GM19452 (cell line): ENCODE data around the gene PTPRG.

ENCODE experiments used
- ATAC-seq: cut with Tn5 transposase; IDR thresholded peaks from one replicate; pipeline ENCODE4 v1.9.1; 2021; ENCODE audit not compliant: unreplicated experiment

Gene PTPRG

GRCh38 chr3:61789861-61790260 is 228.5 kb downstream of the PTPRG start:
- no peak for ATAC-seq

GRCh38 chr3:61790411-61790810 is 229.0 kb downstream of the PTPRG start:
- no peak for ATAC-seq

GRCh38 chr3:61793056-61793455 is 231.7 kb downstream of the PTPRG start:
- no peak for ATAC-seq

DNA sequence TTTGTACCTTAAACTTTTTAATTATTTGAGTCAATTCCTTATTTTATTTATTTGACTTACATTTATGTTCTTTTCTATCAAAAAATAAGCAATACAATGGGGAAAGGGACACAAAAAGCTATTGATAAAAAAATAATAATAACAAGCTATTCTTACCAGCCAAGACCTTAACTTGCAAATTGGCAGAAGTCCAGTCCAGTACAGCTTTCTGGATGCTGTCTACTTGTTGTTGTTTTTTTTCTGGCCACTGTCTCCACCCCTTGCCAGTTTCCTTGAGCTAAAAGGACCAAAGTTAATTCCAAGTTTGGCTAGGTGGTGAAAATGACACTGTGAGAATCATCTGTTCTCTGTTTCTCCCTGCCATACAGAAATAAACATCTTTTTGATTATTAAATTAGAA is 232.2 kb downstream of the PTPRG start:
- ATAC-seq, result no peak

GRCh38 chr3:61794341-61794740 is 233.0 kb downstream of the PTPRG start:
- no peak for ATAC-seq

DNA sequence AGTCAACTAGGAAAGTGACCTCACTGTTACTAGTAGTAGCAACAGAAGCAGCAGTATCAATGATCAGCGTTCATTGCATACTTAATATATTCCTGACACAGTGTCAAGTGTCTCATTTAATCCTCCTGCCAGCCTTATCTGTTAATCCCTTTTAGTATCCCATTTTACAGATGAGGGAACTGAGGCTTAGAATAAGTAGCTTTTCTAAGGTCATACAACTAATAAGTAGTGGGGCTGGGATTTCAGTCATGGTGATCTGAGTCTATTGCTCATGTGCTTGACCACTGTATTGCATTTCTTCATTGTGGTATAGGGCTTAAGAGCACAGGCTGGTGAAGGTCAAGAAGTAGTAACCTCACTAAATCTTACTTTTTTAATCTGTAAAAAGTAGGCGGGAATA is 233.6 kb downstream of the PTPRG start:
- no peak for ATAC-seq

DNA sequence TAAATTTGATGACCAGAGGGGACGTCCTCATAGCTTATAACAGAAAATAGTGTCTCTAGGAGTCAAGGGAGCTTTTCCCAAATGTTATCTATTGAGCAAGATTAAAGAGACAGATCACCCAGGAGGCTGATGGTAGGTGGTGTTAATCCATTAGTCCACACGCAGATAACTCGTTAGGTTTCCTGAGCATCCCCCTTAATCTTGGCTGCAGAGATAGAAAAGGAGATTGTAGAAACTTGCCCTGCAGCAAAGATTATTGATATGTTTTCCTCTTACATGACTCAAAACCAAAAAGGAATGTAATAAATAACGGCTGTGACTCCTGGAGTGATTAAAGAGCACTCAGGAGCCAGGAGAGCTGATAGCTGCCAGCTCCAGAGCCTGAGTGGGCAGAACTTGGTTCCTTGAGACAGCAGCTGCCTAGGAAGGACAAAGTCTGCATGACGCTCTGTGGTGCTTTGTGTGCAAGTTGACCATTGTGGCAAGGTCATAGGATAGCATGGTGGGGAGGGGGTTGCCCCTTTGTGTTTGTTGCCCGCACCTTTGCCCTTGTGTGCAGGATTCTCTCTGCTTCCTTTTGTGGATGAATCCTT is 234.8 kb downstream of the PTPRG start:
- no peak for ATAC-seq

- no peak for ATAC-seq
Measured at GRCh38 chr3:61796911-61797310, 235.5 kb downstream of the PTPRG start.

GRCh38 chr3:61802772-61803171 is 241.4 kb downstream of the PTPRG start:
- ATAC-seq, result no peak

GRCh38 chr3:61803983-61804382 is 242.6 kb downstream of the PTPRG start:
- no peak for ATAC-seq

DNA sequence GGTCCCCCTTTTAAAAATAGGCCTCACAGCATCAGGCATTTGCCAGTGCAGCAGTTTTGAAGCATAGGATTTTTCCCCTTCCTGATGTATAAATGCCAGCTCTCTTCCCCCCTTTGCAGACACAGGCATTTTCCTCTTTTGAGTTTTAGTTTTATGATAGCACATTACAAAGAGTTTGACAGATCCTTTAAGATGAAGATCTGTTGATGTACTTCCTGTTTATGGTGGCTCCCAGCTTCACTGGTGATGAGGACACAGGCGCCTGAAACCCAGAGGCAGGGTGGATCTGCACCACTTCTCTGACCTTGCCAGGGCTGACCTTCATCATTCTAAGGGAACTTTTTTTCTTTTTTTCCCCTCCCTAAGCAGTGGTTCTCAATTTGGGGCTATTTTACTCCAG is 243.4 kb downstream of the PTPRG start:
- ATAC-seq, result no peak

DNA sequence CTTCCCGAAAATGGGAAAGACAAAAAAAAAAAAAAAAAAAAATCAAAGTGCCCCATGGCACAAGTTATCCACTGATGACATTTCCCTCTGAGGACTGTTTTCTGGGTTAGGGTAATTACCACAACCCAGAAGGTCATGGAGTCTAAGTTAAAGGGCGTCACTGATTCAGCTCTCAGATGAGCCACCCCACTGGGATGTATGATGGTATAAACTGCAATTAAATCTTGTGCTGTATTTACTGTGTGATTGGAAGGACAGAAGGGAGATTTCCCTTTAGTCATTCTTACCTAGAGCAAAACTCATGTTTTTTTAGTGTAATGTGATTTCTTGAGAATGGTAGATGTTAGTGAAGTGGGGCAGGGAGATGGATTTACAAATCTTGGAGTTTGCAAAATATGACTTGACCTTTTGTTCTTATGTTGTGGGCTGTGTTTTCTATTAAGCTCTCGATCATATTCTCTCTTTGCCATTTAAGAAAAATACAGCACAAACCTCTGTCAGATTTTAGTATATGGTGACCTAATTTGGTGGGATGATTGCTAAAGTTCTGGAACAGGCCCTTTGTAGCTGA is 244.2 kb downstream of the PTPRG start:
- no peak for ATAC-seq

DNA sequence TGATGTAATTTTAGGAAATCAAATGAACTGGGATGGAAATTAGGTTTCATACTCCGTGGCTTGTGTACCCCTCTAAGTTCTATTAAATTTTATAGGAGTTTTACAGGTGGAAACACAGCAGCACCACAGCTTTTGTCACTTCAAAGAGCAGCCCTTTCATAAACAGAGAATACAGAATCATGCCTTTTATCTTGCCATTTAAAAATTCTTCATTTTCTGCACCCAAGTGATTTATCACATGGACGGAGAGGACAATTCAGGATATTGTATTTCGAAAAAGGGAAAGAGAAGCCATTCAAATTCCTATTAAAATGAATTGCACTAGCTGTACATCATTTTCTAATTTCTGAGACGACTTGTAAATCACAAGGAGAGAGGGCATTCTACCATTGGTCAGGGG is 245.4 kb downstream of the PTPRG start:
- no peak for ATAC-seq

GRCh38 chr3:61807865-61808276 is 246.5 kb downstream of the PTPRG start:
- no peak for ATAC-seq

GRCh38 chr3:61808526-61808925 is 247.2 kb downstream of the PTPRG start:
- no peak for ATAC-seq

DNA sequence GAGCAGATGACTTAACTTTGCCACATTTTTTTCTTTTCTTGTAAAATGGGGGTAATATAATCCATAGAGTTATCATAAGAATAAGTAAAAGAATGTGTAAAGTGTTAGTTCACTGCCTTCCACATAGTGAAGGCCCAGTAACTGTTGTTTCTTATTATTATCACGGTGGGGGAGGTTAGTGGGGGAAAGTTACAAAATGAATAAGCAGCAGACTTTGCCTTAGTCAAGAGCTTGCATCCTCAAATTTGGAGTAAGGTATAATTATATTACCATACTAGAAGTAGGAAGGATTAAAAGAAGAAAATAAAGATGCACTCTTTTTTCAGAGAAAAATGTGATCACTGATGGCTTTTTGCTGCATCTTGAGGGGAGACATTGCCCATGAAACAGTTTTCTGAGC is 247.6 kb downstream of the PTPRG start:
- no peak for ATAC-seq

DNA sequence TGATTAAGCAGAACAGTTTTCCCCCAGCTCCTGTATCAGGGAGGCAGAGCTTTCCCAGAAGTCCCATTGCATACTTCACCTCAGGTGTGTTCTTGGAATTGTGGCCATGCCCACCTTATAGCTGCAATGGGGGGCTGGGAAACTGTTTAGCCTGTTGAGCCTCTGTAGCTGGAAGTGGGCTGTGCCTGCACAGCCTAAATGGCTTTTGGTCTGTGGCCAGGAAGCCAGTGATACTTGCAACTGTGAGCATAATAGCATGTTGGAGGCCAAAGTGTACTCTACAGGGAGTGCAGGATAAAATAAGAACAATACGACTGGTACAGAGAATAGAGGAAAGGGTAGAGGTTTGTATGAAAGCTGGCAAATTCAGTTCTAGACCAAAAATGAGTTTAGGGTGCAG is 248.5 kb downstream of the PTPRG start:
- ATAC-seq, result no peak

DNA sequence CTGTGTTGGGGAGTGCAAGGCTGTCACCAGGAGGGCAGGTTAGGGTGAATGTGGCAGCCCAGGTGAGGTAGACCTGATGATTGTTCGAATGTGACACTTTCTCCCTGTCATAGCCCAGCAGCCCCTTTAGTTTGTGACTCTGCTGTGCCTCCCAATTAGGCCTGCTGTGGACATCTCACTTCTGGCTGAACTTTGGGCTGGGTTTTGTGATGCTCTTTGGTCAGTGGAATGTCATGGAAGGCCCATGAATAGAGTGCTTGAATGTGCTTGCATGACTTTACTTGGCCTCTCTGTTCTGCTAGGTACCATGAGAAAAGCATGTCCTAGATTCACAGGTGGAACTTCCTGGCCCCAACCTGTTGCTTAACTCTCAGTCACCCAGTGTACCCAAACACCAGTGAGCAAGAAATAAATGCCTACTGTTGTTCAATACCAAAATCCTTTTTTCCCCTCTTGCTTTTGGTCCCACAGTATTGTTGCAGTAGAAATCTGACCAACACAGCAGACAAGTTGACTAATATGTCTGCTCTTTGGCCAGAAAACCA is 249.7 kb downstream of the PTPRG start:
- ATAC-seq, result no peak

DNA sequence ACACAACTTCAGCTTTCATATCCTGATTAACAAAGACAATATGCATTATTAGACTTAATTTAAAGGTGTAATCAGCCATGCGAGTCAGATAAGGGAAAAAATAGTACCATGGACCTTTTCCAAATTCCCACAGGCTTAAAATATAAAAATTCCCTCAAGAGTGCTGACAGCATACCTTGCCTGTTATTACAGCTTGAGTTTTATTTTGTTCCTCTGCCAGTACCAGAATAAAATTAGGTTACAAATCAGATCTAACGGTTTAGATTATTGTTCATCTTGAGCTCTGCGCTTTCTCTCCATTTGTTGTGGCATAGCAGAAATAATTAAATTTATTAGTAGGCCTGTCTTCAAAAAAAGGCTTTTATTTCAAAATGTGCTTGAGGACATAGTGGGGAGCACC is 250.3 kb downstream of the PTPRG start:
- ATAC-seq, result no peak

- no peak for ATAC-seq
Measured at GRCh38 chr3:61812085-61812484, 250.7 kb downstream of the PTPRG start.

GRCh38 chr3:61812517-61812916 is 251.1 kb downstream of the PTPRG start:
- ATAC-seq, result no peak

GRCh38 chr3:61813636-61814035 is 252.3 kb downstream of the PTPRG start:
- ATAC-seq, result no peak

- ATAC-seq, result no peak
Measured at GRCh38 chr3:61814674-61815073, 253.3 kb downstream of the PTPRG start.
